ENCODE results near the gene CLCNKB.
"Not testable (repeated sequence)": the region's sequence is repeated elsewhere in the genome, so short reads cannot be mapped to it uniquely, and the experiment has no call there.

CLCNKB gene

GRCh38 chr1:16057314-16057915 is 13.8 kb downstream of the CLCNKB start:
- not testable (repeated sequence) for FAIRE-seq; DNase-seq (ENCODE audit: low spot score)

GRCh38 chr1:16058394-16059120 is 15.0 kb downstream of the CLCNKB start:
- DNase-seq (ENCODE audit: low spot score); FAIRE-seq: not testable (repeated sequence)

GRCh38 chr1:16061266-16061665 is 17.7 kb downstream of the CLCNKB start:
- FAIRE-seq = no peak
- DNase-seq (ENCODE audit: low spot score) = no peak

GRCh38 chr1:16061989-16062686 is 18.6 kb downstream of the CLCNKB start:
- FAIRE-seq; DNase-seq (ENCODE audit: low spot score): not testable (repeated sequence)

GRCh38 chr1:16062687-16063075 is 19.1 kb downstream of the CLCNKB start:
- not testable (repeated sequence) for DNase-seq (ENCODE audit: low spot score); FAIRE-seq

GRCh38 chr1:16063226-16063829 is 19.7 kb downstream of the CLCNKB start:
- DNase-seq (ENCODE audit: low spot score) (no peak), FAIRE-seq (no peak)

GRCh38 chr1:16063921-16064320 is 20.3 kb downstream of the CLCNKB start:
- DNase-seq (ENCODE audit: low spot score) (no peak), FAIRE-seq (no peak)

- DNase-seq (ENCODE audit: low spot score) (no peak), FAIRE-seq (no peak)
Observed at GRCh38 chr1:16064536-16065268, 21.1 kb downstream of the CLCNKB start.

- no peak for DNase-seq (ENCODE audit: low spot score)
- no peak for FAIRE-seq
Observed at GRCh38 chr1:16065269-16065576, 21.6 kb downstream of the CLCNKB start.

- DNase-seq (ENCODE audit: low spot score) (no peak), FAIRE-seq (no peak)
Observed at GRCh38 chr1:16066245-16066644, 22.7 kb downstream of the CLCNKB start.

- FAIRE-seq = no peak
- DNase-seq (ENCODE audit: low spot score) = no peak
Observed at GRCh38 chr1:16067127-16067768, 23.7 kb downstream of the CLCNKB start.

- no peak for FAIRE-seq
- DNase-seq (ENCODE audit: low spot score) = no peak
Observed at GRCh38 chr1:16067933-16068332, 24.4 kb downstream of the CLCNKB start.

- peak; percentile 44 for DNase-seq (ENCODE audit: low spot score)
- peak; percentile 38 for FAIRE-seq
Observed at GRCh38 chr1:16068356-16069270, 25.0 kb downstream of the CLCNKB start.

GRCh38 chr1:16070640-16071355 is 27.2 kb downstream of the CLCNKB start:
- no peak for DNase-seq (ENCODE audit: low spot score)
- no peak for FAIRE-seq

GRCh38 chr1:16071614-16072013 is 28.0 kb downstream of the CLCNKB start:
- no peak for FAIRE-seq

GRCh38 chr1:16072095-16072494 is 28.5 kb downstream of the CLCNKB start:
- DNase-seq (ENCODE audit: low spot score) = no peak
- FAIRE-seq = no peak

More at GRCh38 chr1:16071614-16072013, 28.0 kb downstream of the CLCNKB start:
- no peak for DNase-seq (ENCODE audit: low spot score)

- FAIRE-seq (no peak), DNase-seq (ENCODE audit: low spot score) (no peak)
Observed at GRCh38 chr1:16072616-16073484, 29.3 kb downstream of the CLCNKB start.

- DNase-seq (ENCODE audit: low spot score) = no peak
- FAIRE-seq = no peak
Observed at GRCh38 chr1:16073490-16074119, 30.0 kb downstream of the CLCNKB start, which contains the start of gene FAM131C. FAM131C (minus strand) TSS chr1:16073651; CDS start chr1:16073442, 209 bp downstream.
